Suprapubic skin (tissue), 4 donors: Measurements from ENCODE around the gene SLC23A3. TPM values are rescaled to one million over a fixed set of nuclear protein-coding genes. Genes with fewer than 3 reads are reported as not detected.

Source experiments
- DNase-seq, 2 donors: peaks; one replicate each; pipeline ENCODE4 v3.0.0-alpha.2; 2019; ENCODE audit warnings: low spot score in 2 of 2
- H3K27ac ChIP-seq: fragments of 200-600 bp; sonication (generic); one replicate; pipeline ENCODE4 v1.5.1; 2019
- H3K27me3 ChIP-seq: fragments of 200-600 bp; sonication (generic); one replicate; pipeline ENCODE4 v1.5.1; 2019
- H3K36me3 ChIP-seq: fragments of 200-600 bp; sonication (generic); one replicate; pipeline ENCODE4 v1.5.1; 2019
- H3K4me1 ChIP-seq: fragments of 200-600 bp; sonication (generic); one replicate; pipeline ENCODE4 v1.5.1; 2019
- H3K4me3 ChIP-seq: fragments of 200-600 bp; sonication (generic); one replicate; pipeline ENCODE4 v1.5.1; 2019; ENCODE audit warnings: mild to moderate bottlenecking
- H3K9me3 ChIP-seq: fragments of 200-600 bp; sonication (generic); one replicate; pipeline ENCODE4 v1.5.1; 2019
- EP300 ChIP-seq: sonication (generic); formaldehyde crosslinking; IDR thresholded peaks from one replicate; pipeline ENCODE4 v1.6.1; 2017; ENCODE audit warnings: antibody characterized with exemption
- POLR2A ChIP-seq, 2 donors: fragments of 450-650 bp; IDR thresholded peaks; one replicate each; pipeline ENCODE4 v1.6.1; 2017; ENCODE audit warnings: antibody characterized with exemption in 2 of 2, mild to moderate bottlenecking in 2 of 2, moderate library complexity in 2 of 2
- POLR2AphosphoS5 ChIP-seq, 3 donors: sonication (generic); formaldehyde crosslinking; IDR thresholded peaks; one replicate each; pipeline ENCODE4 v1.6.1; 2017; ENCODE audit warnings: antibody characterized with exemption in 3 of 3
- WGBS: methylation state at CpG from one replicate; pipeline ENCODE4 v1.1.5; 2018; 5-methylcytosine and 5-hydroxymethylcytosine counted together
- total RNA-seq, 4 donors: library from RNA; depleted of rRNA; stranded (reverse); fragments of >200 nt; gene quantifications; one replicate each; pipeline ENCODE4 v1.1.0, GENCODE V29; 2016
- TF ChIP-seq, protein P1 (sequence below), 2 donors: fragments of 200-600 bp in 1 of 2; fragments of 450-650 bp in 1 of 2; sonication (generic) in 1 of 2; IDR thresholded peaks; one replicate each; pipeline ENCODE4 v1.5.1; 2016 to 2019; ENCODE audit warnings: antibody characterized with exemption in 2 of 2, mild to moderate bottlenecking in 1 of 2, moderate library complexity in 1 of 2

Gene SLC23A3
- total RNA-seq, 4 donors from 2014 or later = 2.4 to 12.6 (median 3.2) TPM

DNA sequence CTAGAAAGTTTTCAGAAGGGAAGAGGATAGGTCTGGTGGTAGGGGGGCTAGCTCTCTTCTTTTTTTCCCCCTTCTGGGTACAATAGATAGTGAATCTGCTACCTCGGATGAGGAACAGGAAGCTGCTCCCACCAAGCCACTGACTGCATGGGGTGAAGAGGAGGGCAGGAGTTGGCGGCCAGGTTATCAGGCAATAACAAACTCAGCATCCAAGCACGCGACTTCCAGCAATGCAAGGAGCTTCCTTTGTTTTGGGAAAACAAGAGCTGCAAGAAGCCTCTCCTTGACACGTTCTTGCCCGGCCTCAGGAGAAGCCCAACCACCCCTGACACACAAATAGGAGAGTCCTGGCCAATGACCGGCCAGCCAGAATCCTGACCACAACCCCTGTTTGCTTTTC lies 41.4 kb downstream of the SLC23A3 start:
- Histone ChIP-seq H3K4me3 (no peak overlapping the region), H3K36me3 (no peaks in the 10 kb centered on the region), H3K27ac (no peak overlapping the region), H3K27me3 (no peaks in the 10 kb centered on the region), H3K9me3 (no peaks in the 10 kb centered on the region), H3K4me1 (peaks cover 32% of the 10 kb centered on the region)
- whole genome bisulfite sequencing = 89% methylated on average over 5 of the region's 7 CpGs
- no peak for DNase-seq
- TF ChIP-seq, protein P1, sequence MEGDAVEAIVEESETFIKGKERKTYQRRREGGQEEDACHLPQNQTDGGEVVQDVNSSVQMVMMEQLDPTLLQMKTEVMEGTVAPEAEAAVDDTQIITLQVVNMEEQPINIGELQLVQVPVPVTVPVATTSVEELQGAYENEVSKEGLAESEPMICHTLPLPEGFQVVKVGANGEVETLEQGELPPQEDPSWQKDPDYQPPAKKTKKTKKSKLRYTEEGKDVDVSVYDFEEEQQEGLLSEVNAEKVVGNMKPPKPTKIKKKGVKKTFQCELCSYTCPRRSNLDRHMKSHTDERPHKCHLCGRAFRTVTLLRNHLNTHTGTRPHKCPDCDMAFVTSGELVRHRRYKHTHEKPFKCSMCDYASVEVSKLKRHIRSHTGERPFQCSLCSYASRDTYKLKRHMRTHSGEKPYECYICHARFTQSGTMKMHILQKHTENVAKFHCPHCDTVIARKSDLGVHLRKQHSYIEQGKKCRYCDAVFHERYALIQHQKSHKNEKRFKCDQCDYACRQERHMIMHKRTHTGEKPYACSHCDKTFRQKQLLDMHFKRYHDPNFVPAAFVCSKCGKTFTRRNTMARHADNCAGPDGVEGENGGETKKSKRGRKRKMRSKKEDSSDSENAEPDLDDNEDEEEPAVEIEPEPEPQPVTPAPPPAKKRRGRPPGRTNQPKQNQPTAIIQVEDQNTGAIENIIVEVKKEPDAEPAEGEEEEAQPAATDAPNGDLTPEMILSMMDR (IDR thresholded peaks at IDR 0.05) = no peak
- TF ChIP-seq POLR2AphosphoS5 (IDR thresholded peaks at IDR 0.05) (no peak), EP300 (no peak)

DNA sequence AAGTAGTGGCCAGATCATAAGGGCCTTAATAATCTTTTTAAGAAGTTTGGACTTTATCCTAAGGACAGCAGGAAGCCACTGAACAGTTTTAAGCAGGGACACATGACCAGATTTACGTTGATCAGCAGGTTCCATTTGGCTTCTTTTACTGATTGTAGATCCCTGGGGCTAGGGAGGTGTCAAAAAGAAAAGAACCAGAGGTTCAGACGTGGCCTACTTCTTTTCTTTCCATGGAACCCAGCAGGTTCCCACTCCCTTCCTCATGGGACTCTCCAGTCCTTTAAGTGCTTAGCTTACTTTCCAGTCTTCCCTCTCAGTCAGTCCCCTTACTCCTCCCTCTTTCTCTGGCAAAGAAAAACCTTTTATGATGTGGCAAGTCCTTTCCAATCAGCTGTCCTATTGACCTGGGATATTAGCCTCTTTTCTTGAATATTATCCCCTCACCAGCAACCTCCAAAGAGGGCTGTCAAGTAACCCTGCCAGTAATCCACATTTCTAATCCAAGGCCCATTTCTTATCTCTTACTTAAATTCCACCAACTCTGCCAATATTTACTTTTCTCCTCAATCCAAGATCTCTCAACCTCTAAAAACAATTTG lies 42.7 kb downstream of the SLC23A3 start:
- no peak overlapping the region for H3K27ac ChIP-seq
- no peaks in the 10 kb centered on the region for H3K36me3 ChIP-seq
- H3K9me3 ChIP-seq = no peaks in the 10 kb centered on the region
- peaks cover 43% of the 10 kb centered on the region for H3K4me1 ChIP-seq
- WGBS = 43% methylated on average over 2 of the region's 2 CpGs
- H3K27me3 ChIP-seq = no peaks in the 10 kb centered on the region
- no peak overlapping the region for H3K4me3 ChIP-seq
- DNase-seq = no peak
- TF ChIP-seq POLR2AphosphoS5 (IDR thresholded peaks at IDR 0.05) (no peak), EP300 (no peak), POLR2A (IDR thresholded peaks at IDR 0.05) (no peak)
- TF ChIP-seq, protein P1 (IDR thresholded peaks at IDR 0.05) = no peak

DNA sequence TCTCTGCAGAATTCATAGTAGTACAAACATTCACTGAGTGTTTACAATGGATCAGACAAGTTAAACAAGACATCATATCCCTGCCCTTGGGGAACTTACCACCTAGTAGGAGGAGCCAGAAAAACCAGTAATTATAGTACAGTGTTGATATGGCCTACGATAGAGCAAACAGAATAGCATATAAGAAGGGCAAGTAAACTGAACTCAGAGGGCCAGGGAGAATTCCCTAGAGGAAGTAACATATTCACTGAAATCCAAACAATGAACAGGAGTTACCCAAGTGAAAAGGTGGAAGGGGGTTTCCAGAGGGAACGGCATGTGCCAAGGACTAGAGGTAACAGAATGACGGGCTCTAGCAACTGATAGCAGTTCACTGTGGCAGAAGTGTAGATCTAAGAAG lies 43.3 kb downstream of the SLC23A3 start:
- no peak for TF ChIP-seq POLR2A (IDR thresholded peaks at IDR 0.05)
- TF ChIP-seq, protein P1 (IDR thresholded peaks at IDR 0.05) = no peak
- no peak for TF ChIP-seq EP300
- no peak for TF ChIP-seq POLR2AphosphoS5 (IDR thresholded peaks at IDR 0.05)
- 52% methylated on average over 3 of the region's 3 CpGs for WGBS
- no peaks in the 10 kb centered on the region for H3K9me3 ChIP-seq
- H3K4me1 ChIP-seq = peaks cover 45% of the 10 kb centered on the region
- H3K4me3 ChIP-seq = no peak overlapping the region
- H3K36me3 ChIP-seq = no peaks in the 10 kb centered on the region
- no peaks in the 10 kb centered on the region for H3K27me3 ChIP-seq
- H3K27ac ChIP-seq = no peak overlapping the region
- no peak for DNase-seq

DNA sequence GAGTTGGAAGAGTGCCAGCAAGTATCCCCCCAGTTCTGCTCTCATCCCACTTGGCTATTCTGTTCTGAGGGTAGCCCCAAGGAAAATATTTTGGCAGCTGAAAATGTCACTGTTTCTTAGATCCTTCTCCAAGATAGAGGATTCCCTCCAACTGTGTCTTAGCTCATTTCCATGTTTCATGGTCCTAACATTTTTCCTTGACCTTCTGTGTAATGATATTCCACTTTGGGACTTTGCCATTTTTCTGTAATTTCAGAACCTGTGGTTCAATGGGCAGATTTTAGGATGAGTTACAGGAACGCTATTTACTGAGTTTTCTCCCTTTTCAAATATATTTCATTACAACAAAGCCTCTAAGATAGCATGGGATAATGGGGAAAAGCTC lies 44.0 kb downstream of the SLC23A3 start:
- 81% methylated on average over 1 of the region's 1 CpG for WGBS
- H3K4me1 ChIP-seq = peaks cover 43% of the 10 kb centered on the region
- H3K36me3 ChIP-seq = no peaks in the 10 kb centered on the region
- no peak overlapping the region for H3K27ac ChIP-seq
- no peaks in the 10 kb centered on the region for H3K27me3 ChIP-seq
- no peak for DNase-seq
- H3K4me3 ChIP-seq = no peak overlapping the region
- no peaks in the 10 kb centered on the region for H3K9me3 ChIP-seq
- TF ChIP-seq POLR2AphosphoS5 (IDR thresholded peaks at IDR 0.05) (no peak), EP300 (no peak), POLR2A (IDR thresholded peaks at IDR 0.05) (no peak)
- TF ChIP-seq, protein P1 (IDR thresholded peaks at IDR 0.05) = no peak

DNA sequence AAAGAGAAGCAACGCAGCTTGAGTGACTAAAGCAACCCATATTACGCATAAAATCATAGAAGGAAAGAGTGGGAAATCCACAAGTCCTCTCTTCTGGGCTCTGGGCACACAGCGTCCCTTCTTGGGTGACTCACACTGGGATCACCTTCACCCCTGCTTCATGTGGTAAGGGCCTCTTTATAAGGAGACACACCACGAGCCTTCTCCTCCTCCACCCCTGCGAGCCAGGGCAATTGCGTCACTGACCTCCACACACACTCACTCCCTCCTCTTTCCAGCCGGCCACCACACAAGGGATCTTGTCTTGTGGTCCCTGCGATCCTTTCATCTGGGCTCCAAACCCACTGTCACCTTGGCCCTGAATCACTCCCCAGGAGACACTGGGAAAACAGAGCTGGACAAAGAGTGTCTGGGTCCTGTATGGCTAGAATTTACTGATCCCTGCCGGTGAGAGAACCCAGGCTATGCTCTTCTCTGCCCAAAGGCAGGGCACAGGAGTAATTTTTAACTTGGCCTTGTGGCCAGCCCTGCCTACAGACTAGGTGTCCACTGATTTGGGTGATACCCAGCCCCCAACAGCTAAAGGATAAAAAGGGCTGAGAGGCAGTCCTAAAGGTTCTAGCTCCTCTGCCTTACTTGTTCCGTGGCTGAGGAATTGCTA lies 44.5 kb downstream of the SLC23A3 start:
- WGBS = 90% methylated on average over 10 of the region's 10 CpGs
- Histone ChIP-seq H3K27me3 (no peaks in the 10 kb centered on the region), H3K9me3 (no peaks in the 10 kb centered on the region), H3K4me3 (no peak overlapping the region), H3K27ac (no peak overlapping the region), H3K4me1 (peaks cover 43% of the 10 kb centered on the region), H3K36me3 (no peaks in the 10 kb centered on the region)
- no peak for DNase-seq
- TF ChIP-seq POLR2A (IDR thresholded peaks at IDR 0.05) (no peak), EP300 (no peak), POLR2AphosphoS5 (IDR thresholded peaks at IDR 0.05) (no peak)
- TF ChIP-seq, protein P1 (IDR thresholded peaks at IDR 0.05) = no peak
